ENCODE data around the gene MPDZ.

The MPDZ gene

DNA sequence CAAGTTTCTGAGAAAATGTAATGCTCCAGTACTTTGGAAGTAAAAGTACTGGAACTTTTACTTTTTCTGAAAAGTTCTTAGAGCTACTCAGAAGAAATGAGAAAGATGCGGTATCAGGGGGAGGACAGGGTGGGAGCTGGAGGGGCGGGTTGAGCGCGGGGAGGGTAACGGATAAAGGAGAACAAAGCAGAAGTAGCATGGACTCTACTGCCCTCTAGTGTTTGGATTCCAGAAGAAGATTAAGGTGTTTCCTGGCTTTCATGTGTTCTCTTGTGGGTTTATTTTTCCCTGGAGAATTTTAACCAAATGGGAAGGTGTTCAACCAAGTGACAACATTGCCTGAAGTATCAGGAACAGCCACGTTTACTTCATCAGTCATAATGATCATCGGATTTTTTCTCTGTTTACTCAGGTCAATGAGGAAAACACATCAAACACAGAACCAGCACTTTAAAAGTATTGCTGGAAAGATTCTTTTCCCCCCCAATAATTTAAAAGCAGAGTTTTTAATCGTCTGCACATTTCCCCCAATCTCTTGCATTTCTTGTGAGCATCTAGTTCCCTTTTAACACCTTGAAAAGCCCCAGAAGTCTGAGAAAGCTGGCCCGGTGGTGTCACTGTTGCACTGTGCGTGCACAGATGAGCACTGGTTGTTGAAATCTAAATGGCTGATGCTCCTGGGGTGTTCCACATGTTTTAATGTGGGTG is 190.6 kb downstream of the MPDZ start:
- Histone ChIP-seq H3K27ac (no peak overlapping the region), H3K27me3 (replicated peaks) (no peaks in the 10 kb centered on the region), H3K36me3 (replicated peaks) (no peaks in the 10 kb centered on the region), H3K4me3 (ENCODE audit: low read depth, low read length) (peak overlapping the region; percentile 33)
- DNase-seq, result peak; percentile 42
- in situ Hi-C loops (cut with HindIII; ENCODE audit: low pct_ligation_motif_present, low sequenced_read_pairs), result loop anchor here (25.0 kb wide), 1 partner anchor 377 kb away; no protein-coding TSS in a partner anchor
- TF ChIP-seq, protein P1, sequence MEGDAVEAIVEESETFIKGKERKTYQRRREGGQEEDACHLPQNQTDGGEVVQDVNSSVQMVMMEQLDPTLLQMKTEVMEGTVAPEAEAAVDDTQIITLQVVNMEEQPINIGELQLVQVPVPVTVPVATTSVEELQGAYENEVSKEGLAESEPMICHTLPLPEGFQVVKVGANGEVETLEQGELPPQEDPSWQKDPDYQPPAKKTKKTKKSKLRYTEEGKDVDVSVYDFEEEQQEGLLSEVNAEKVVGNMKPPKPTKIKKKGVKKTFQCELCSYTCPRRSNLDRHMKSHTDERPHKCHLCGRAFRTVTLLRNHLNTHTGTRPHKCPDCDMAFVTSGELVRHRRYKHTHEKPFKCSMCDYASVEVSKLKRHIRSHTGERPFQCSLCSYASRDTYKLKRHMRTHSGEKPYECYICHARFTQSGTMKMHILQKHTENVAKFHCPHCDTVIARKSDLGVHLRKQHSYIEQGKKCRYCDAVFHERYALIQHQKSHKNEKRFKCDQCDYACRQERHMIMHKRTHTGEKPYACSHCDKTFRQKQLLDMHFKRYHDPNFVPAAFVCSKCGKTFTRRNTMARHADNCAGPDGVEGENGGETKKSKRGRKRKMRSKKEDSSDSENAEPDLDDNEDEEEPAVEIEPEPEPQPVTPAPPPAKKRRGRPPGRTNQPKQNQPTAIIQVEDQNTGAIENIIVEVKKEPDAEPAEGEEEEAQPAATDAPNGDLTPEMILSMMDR (IDR thresholded peaks at IDR 0.05; ENCODE audit: low read depth, low read length, missing control alignments), result peak; percentile 69

- Histone ChIP-seq H3K27me3 (replicated peaks) (no peaks in the 10 kb centered on the region), H3K36me3 (replicated peaks) (no peaks in the 10 kb centered on the region), H3K27ac (no peak overlapping the region), H3K4me3 (ENCODE audit: low read depth, low read length) (no peak overlapping the region)
- in situ Hi-C loops (cut with HindIII; ENCODE audit: low pct_ligation_motif_present, low sequenced_read_pairs), result loop anchor here (25.0 kb wide), 1 partner anchor 372 kb away; no protein-coding TSS in a partner anchor
- DNase-seq, result peak; percentile 10
- TF ChIP-seq, protein P1 (IDR thresholded peaks at IDR 0.05; ENCODE audit: low read depth, low read length, missing control alignments), result no peak
Measured at GRCh38 chr9:13083963-13084528, 195.4 kb downstream of the MPDZ start.

DNA sequence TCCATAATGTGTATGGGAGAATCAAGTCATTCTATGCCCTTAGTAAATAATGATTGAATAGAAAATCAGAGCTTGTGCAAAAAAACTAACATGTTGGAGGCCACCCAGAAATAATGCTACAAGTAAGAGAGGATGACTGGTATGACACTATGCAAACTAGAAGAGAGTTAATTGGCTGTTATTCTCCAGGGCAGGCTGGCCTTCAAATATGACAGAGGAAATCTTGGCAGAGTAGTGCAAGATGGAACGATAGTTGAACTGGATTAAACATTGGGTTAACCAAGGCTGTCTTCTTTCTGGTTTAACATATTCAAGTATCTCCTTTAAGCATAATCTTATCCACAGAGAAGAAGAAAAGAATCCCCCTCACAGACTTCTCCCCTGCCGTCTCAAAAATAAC is 196.1 kb downstream of the MPDZ start:
- DNase-seq, result no peak
- H3K36me3 ChIP-seq (replicated peaks), result no peaks in the 10 kb centered on the region
- H3K4me3 ChIP-seq (ENCODE audit: low read depth, low read length), result no peak overlapping the region
- no peak overlapping the region for H3K27ac ChIP-seq
- TF ChIP-seq, protein P1 (IDR thresholded peaks at IDR 0.05; ENCODE audit: low read depth, low read length, missing control alignments), result no peak
- H3K27me3 ChIP-seq (replicated peaks), result no peaks in the 10 kb centered on the region
- in situ Hi-C loops (cut with HindIII; ENCODE audit: low pct_ligation_motif_present, low sequenced_read_pairs), result loop anchor here (25.0 kb wide), 1 partner anchor 371 kb away; no protein-coding TSS in a partner anchor

- H3K36me3 ChIP-seq (replicated peaks), result no peaks in the 10 kb centered on the region
- no peaks in the 10 kb centered on the region for H3K27me3 ChIP-seq (replicated peaks)
- H3K4me3 ChIP-seq (ENCODE audit: low read depth, low read length), result no peak overlapping the region
- TF ChIP-seq, protein P1 (IDR thresholded peaks at IDR 0.05; ENCODE audit: low read depth, low read length, missing control alignments), result no peak
- no peak for DNase-seq
- no peak overlapping the region for H3K27ac ChIP-seq
- in situ Hi-C loops (cut with HindIII; ENCODE audit: low pct_ligation_motif_present, low sequenced_read_pairs), result loop anchor here (25.0 kb wide), 1 partner anchor 370 kb away; no protein-coding TSS in a partner anchor
Measured at GRCh38 chr9:13082796-13083195, 196.7 kb downstream of the MPDZ start.

GRCh38 chr9:13078164-13078563 is 201.3 kb downstream of the MPDZ start:
- in situ Hi-C loops (cut with HindIII; ENCODE audit: low pct_ligation_motif_present, low sequenced_read_pairs), result loop anchor here (25.0 kb wide), 1 partner anchor 366 kb away; no protein-coding TSS in a partner anchor
- H3K4me3 ChIP-seq (ENCODE audit: low read depth, low read length), result no peak overlapping the region
- no peak overlapping the region for H3K27ac ChIP-seq
- H3K36me3 ChIP-seq (replicated peaks), result no peaks in the 10 kb centered on the region
- TF ChIP-seq, protein P1 (IDR thresholded peaks at IDR 0.05; ENCODE audit: low read depth, low read length, missing control alignments), result no peak
- H3K27me3 ChIP-seq (replicated peaks), result no peaks in the 10 kb centered on the region
- no peak for DNase-seq
